Keratinocyte (primary cell): Measurements from ENCODE around the gene CMKLR1. TPM values are rescaled to one million over a fixed set of nuclear protein-coding genes. Genes with fewer than 3 reads are reported as not detected.

Experiments used
- DNase-seq: peaks from one replicate; pipeline ENCODE4 v3.0.0-alpha.2; 2011; ENCODE audit warnings: low read depth, missing footprints, low spot score
- FAIRE-seq: peaks from 2 replicates; lab custom pipeline; 2011; peaks lifted over from hg19 to GRCh38; lab: Jason Lieb, UNC
- H2AFZ ChIP-seq: 2 replicates; pipeline ENCODE4 v1.6.0; 2012; ENCODE audit warnings: low read length, control low read depth, inconsistent platforms; ENCODE audit not compliant: control insufficient read depth
- H3K27ac ChIP-seq: 2 replicates; pipeline ENCODE4 v1.5.1; 2011; ENCODE audit warnings: low read length; ENCODE audit not compliant: control insufficient read depth, insufficient read depth
- H3K27me3 ChIP-seq: 3 replicates; pipeline ENCODE4 v1.6.0; 2011; ENCODE audit warnings: low read length; ENCODE audit not compliant: control insufficient read depth, insufficient read depth; ENCODE audit errors: extremely low read depth
- H3K36me3 ChIP-seq, 2 experiments: 2 replicates in 1 of 2; 3 replicates in 1 of 2; pipeline ENCODE4 v1.5.1; 2011; ENCODE audit warnings: low read length in 2 of 2, mild to moderate bottlenecking in 1 of 2; ENCODE audit not compliant: control insufficient read depth in 2 of 2, insufficient read depth in 2 of 2; ENCODE audit errors: extremely low read depth in 1 of 2
- H3K4me1 ChIP-seq: 3 replicates; pipeline ENCODE4 v1.5.1; 2011; ENCODE audit warnings: low read length; ENCODE audit not compliant: control insufficient read depth, insufficient read depth; ENCODE audit errors: extremely low read depth
- H3K4me2 ChIP-seq: 3 replicates; pipeline ENCODE4 v1.6.0; 2011; ENCODE audit warnings: low read depth, low read length; ENCODE audit not compliant: control insufficient read depth, insufficient read depth; ENCODE audit errors: extremely low read depth
- H3K4me3 ChIP-seq, 3 experiments: fragments of 200-600 bp in 1 of 3; sonication (generic) in 1 of 3; 2 replicates in 2 of 3; 3 replicates in 1 of 3; pipeline ENCODE4 v1.5.1; 2011 to 2016; ENCODE audit warnings: low read length in 3 of 3, mild to moderate bottlenecking in 3 of 3, control low read depth in 2 of 3, inconsistent platforms in 1 of 3, low read depth in 1 of 3, mixed read lengths in 1 of 3, mixed run types in 1 of 3, moderate library complexity in 1 of 3; ENCODE audit not compliant: control insufficient read depth in 2 of 3, insufficient read depth in 2 of 3; ENCODE audit errors: extremely low read depth in 1 of 3
- H3K79me2 ChIP-seq: 2 replicates; pipeline ENCODE4 v1.6.0; 2012; ENCODE audit warnings: low read length; ENCODE audit not compliant: control insufficient read depth, insufficient read depth
- H3K9ac ChIP-seq: 3 replicates; pipeline ENCODE4 v1.6.0; 2011; ENCODE audit warnings: low read length; ENCODE audit not compliant: control insufficient read depth, insufficient read depth; ENCODE audit errors: extremely low read depth
- H3K9me1 ChIP-seq: 3 replicates; pipeline ENCODE4 v1.6.0; 2011; ENCODE audit warnings: low read length; ENCODE audit not compliant: control insufficient read depth, insufficient read depth; ENCODE audit errors: extremely low read depth
- H3K9me3 ChIP-seq: 2 replicates; pipeline ENCODE4 v1.5.1; 2012; ENCODE audit warnings: low read depth, low read length; ENCODE audit not compliant: control insufficient read depth
- H4K20me1 ChIP-seq: 3 replicates; pipeline ENCODE4 v1.6.0; 2011; ENCODE audit warnings: low read length; ENCODE audit not compliant: control insufficient read depth, insufficient read depth; ENCODE audit errors: extremely low read depth
- CTCF ChIP-seq, 3 experiments: IDR thresholded peaks in 1 of 3; conservative IDR thresholded peaks in 1 of 3; optimal IDR thresholded peaks in 1 of 3; 2 replicates in 2 of 3; 3 replicates in 1 of 3; pipeline versions ENCODE3 to v1.5.1; 2011; ENCODE audit warnings: low read length in 3 of 3, mild to moderate bottlenecking in 3 of 3, moderate library complexity in 2 of 3, control low read depth in 1 of 3, inconsistent platforms in 1 of 3; ENCODE audit not compliant: insufficient read depth in 2 of 3; ENCODE audit errors: extremely low read depth in 1 of 3
- EZH2 ChIP-seq: IDR thresholded peaks from one replicate; pipeline ENCODE4 v1.6.1; 2012; ENCODE audit warnings: inconsistent platforms, mild to moderate bottlenecking, low read length, moderate library complexity
- dilution Hi-C: fragments of 300-500 bp; cut with MboI; formaldehyde crosslinking; loops from one replicate; pipeline ENCODE4 v1.7.0; 2020; ENCODE audit warnings: low sequenced_read_pairs; ENCODE audit not compliant: extremely low pct_ligation_motif_present
- polyA plus RNA-seq, 5 experiments: library from polyadenylated mRNA; depleted of rRNA in 3 of 5; stranded (reverse) in 3 of 5; stranded (forward) in 1 of 5; unstranded in 1 of 5; fragments of >200 nt; gene quantifications; 1 replicate in 1 of 5; 2 replicates in 3 of 5; 3 replicates in 1 of 5; pipeline versions ENCODE4 v1.2.1 to v1.2.3, GENCODE V29; 2011 to 2012; ENCODE audit warnings: missing spikeins in 2 of 5, low read depth in 1 of 5, low replicate concordance in 1 of 5

The CMKLR1 gene
- polyA plus RNA-seq, 1 donor (not counting 4 experiments of a cell fraction or from before 2014, with no cell fraction given), result not detected

GRCh38 chr12:108352591-108352990 lies 13.5 kb upstream of the CMKLR1 start:
- Histone ChIP-seq H3K27me3 (no peaks in the 10 kb centered on the region), H3K4me1 (no peaks in the 10 kb centered on the region), H3K9me3 (no peaks in the 10 kb centered on the region), H3K36me3 (no peaks in the 10 kb centered on the region), H3K4me2 (no peak overlapping the region), H4K20me1 (no peaks in the 10 kb centered on the region), H3K79me2 (no peaks in the 10 kb centered on the region), H3K27ac (no peak overlapping the region), H3K4me3 (no peak overlapping the region), H3K9ac (no peak overlapping the region), H2AFZ (no peak overlapping the region), H3K9me1 (no peaks in the 10 kb centered on the region)
- TF ChIP-seq CTCF (optimal IDR thresholded peaks at IDR 0.05 in 1 of 3, IDR thresholded peaks at IDR 0.05 in 1 of 3, conservative IDR thresholded peaks at IDR 0.05 in 1 of 3; ENCODE audit: extremely low read depth in 1 of 3, insufficient read depth in 2 of 3, low read length in 3 of 3), result no peak
- no peak for TF ChIP-seq EZH2
- dilution Hi-C loops, result no loop called here
- no peak for FAIRE-seq
- no peak for DNase-seq

- DNase-seq, result no peak
- H3K27ac ChIP-seq, result no peak overlapping the region
- no peaks in the 10 kb centered on the region for H3K36me3 ChIP-seq
- H3K9me3 ChIP-seq, result no peaks in the 10 kb centered on the region
- no peaks in the 10 kb centered on the region for H3K4me1 ChIP-seq
- H3K4me2 ChIP-seq, result no peak overlapping the region
- H3K4me3 ChIP-seq, result no peak overlapping the region
- H3K9me1 ChIP-seq, result no peaks in the 10 kb centered on the region
- no peaks in the 10 kb centered on the region for H4K20me1 ChIP-seq
- no peak for TF ChIP-seq EZH2
- no peak for TF ChIP-seq CTCF (optimal IDR thresholded peaks at IDR 0.05 in 1 of 3, IDR thresholded peaks at IDR 0.05 in 1 of 3, conservative IDR thresholded peaks at IDR 0.05 in 1 of 3; ENCODE audit: extremely low read depth in 1 of 3, insufficient read depth in 2 of 3, low read length in 3 of 3)
- FAIRE-seq, result no peak
- H3K9ac ChIP-seq, result no peak overlapping the region
- dilution Hi-C loops, result no loop called here
- no peak overlapping the region for H2AFZ ChIP-seq
- no peaks in the 10 kb centered on the region for H3K79me2 ChIP-seq
- no peaks in the 10 kb centered on the region for H3K27me3 ChIP-seq
These were observed 11.4 kb upstream of the CMKLR1 start for GRCh38 chr12:108350511-108350910.
